GM23338 (cell line): ENCODE results near the gene OBP2A. TPM values are rescaled to one million over a fixed set of nuclear protein-coding genes. Genes with fewer than 3 reads are reported as not detected.
A peak's percentile ranks its signal among the peaks of the same experiment; 100 is the strongest.

Source experiments
- ATAC-seq: fragments of 200-7000 bp; cut with Tn5 transposase; 3 replicates; pipeline ENCODE4 v1.9.1; 2020
- DNase-seq: peaks from one replicate; pipeline ENCODE4 v3.0.0-alpha.2; 2015; ENCODE audit warnings: low spot score
- H2AFZ ChIP-seq: fragments of 200-600 bp; sonication (generic); 2 replicates; pipeline ENCODE4 v1.8.0; 2016; ENCODE audit warnings: antibody characterized with exemption, mild to moderate bottlenecking, moderate library complexity
- H3F3A ChIP-seq: fragments of 200-600 bp; sonication (generic); replicated peaks from 2 replicates; pipeline ENCODE4 v1.8.0; 2017; ENCODE audit warnings: antibody characterized with exemption, mixed run types, low read depth
- H3K27ac ChIP-seq: fragments of 200-600 bp; sonication (generic); 2 replicates; pipeline ENCODE4 v1.6.1; 2016; ENCODE audit warnings: low read depth
- H3K27me3 ChIP-seq: fragments of 200-600 bp; sonication (generic); 2 replicates; pipeline ENCODE4 v1.8.0; 2016; ENCODE audit warnings: mild to moderate bottlenecking, mixed run types, moderate library complexity; ENCODE audit not compliant: insufficient read depth
- H3K36me3 ChIP-seq: fragments of 200-600 bp; sonication (generic); 2 replicates; pipeline ENCODE4 v1.8.0; 2016; ENCODE audit warnings: mild to moderate bottlenecking; ENCODE audit not compliant: insufficient read depth
- H3K4me1 ChIP-seq: fragments of 200-600 bp; sonication (generic); 2 replicates; pipeline ENCODE4 v1.8.0; 2016; ENCODE audit warnings: mild to moderate bottlenecking, moderate library complexity; ENCODE audit not compliant: insufficient read depth
- H3K4me2 ChIP-seq: fragments of 200-600 bp; sonication (generic); 2 replicates; pipeline ENCODE4 v1.7.1; 2017; ENCODE audit warnings: mixed run types
- H3K4me3 ChIP-seq: fragments of 200-600 bp; sonication (generic); 2 replicates; pipeline ENCODE4 v1.6.1; 2016; ENCODE audit warnings: mixed run types
- H3K79me2 ChIP-seq: fragments of 200-600 bp; sonication (generic); replicated peaks from 2 replicates; pipeline ENCODE4 v1.8.0; 2017; ENCODE audit warnings: mild to moderate bottlenecking; ENCODE audit not compliant: insufficient read depth
- H3K9me2 ChIP-seq: fragments of 200-600 bp; sonication (generic); 2 replicates; pipeline ENCODE4 v1.8.0; 2017; ENCODE audit not compliant: insufficient read depth
- H4K20me1 ChIP-seq: fragments of 200-600 bp; sonication (generic); replicated peaks from 2 replicates; pipeline ENCODE4 v1.8.0; 2017; ENCODE audit warnings: mild to moderate bottlenecking; ENCODE audit not compliant: insufficient read depth
- H3K27ac Mint-ChIP-seq: 2 replicates; pipeline ENCODE4 v1.8.0; 2020; ENCODE audit warnings: inconsistent platforms, mild to moderate bottlenecking, moderate library complexity, mixed read lengths
- H3K27me3 Mint-ChIP-seq: 3 replicates; pipeline ENCODE4 v1.8.0; 2022; ENCODE audit warnings: low read depth, mild to moderate bottlenecking, moderate library complexity, mixed read lengths, inconsistent platforms; ENCODE audit not compliant: insufficient read depth, poor library complexity
- H3K36me3 Mint-ChIP-seq: 3 replicates; pipeline ENCODE4 v1.8.0; 2021; ENCODE audit warnings: low read depth, mild to moderate bottlenecking, inconsistent platforms, moderate library complexity, mixed read lengths
- H3K4me1 Mint-ChIP-seq: 3 replicates; pipeline ENCODE4 v1.8.0; 2020; ENCODE audit warnings: mild to moderate bottlenecking, inconsistent platforms, mixed read lengths
- H3K4me3 Mint-ChIP-seq: 3 replicates; pipeline ENCODE4 v1.8.0; 2021; ENCODE audit warnings: moderate library complexity, mild to moderate bottlenecking, inconsistent platforms, mixed read lengths
- H3K9me3 Mint-ChIP-seq: 3 replicates; pipeline ENCODE4 v1.8.0; 2020; ENCODE audit warnings: moderate library complexity, mild to moderate bottlenecking, inconsistent platforms, mixed read lengths
- CREB1 ChIP-seq: fragments of 250-450 bp; sonication (Bioruptor Pico); IDR thresholded peaks from 2 replicates; pipeline ENCODE4 v1.5.0; 2020; ENCODE audit warnings: low read depth, mild to moderate bottlenecking, moderate library complexity
- EZH2 ChIP-seq: fragments of 200-600 bp; sonication (generic); IDR thresholded peaks from one replicate; pipeline ENCODE4 v1.8.0; 2017; ENCODE audit warnings: antibody characterized with exemption, mild to moderate bottlenecking, low read depth; ENCODE audit not compliant: unreplicated experiment
- JUNB ChIP-seq: IDR thresholded peaks from one replicate; pipeline ENCODE4 v1.6.1; 2016; ENCODE audit warnings: antibody characterized with exemption; ENCODE audit not compliant: unreplicated experiment
- REST ChIP-seq: IDR thresholded peaks from one replicate; pipeline ENCODE4 v1.6.1; 2018; ENCODE audit warnings: antibody characterized with exemption; ENCODE audit not compliant: unreplicated experiment
- STAT1 ChIP-seq: IDR thresholded peaks from one replicate; pipeline ENCODE4 v1.6.1; 2016; ENCODE audit warnings: antibody characterized with exemption; ENCODE audit not compliant: unreplicated experiment
- ZNF114 ChIP-seq: fragments of 250-450 bp; sonication (Bioruptor Pico); IDR thresholded peaks from 2 replicates; pipeline ENCODE4 v1.5.0; 2020; ENCODE audit warnings: mild to moderate bottlenecking, moderate library complexity
- polyA plus RNA-seq: library from polyadenylated mRNA; unstranded; fragments of >200 nt; fragmentation: Nextera tagmentation; extraction: Ambion mirVana; gene quantifications from 2 replicates; pipeline ENCODE4 v1.2.1, GENCODE V29; 2016
- total RNA-seq: library from RNA; depleted of rRNA; stranded (reverse); fragments of >200 nt; shearing (Covaris generic); gene quantifications from 2 replicates; pipeline ENCODE4 v1.2.3, GENCODE V29; 2014

The OBP2A gene
- total and polyA plus RNA-seq, 2 experiments from 2014 or later = not detected

DNA sequence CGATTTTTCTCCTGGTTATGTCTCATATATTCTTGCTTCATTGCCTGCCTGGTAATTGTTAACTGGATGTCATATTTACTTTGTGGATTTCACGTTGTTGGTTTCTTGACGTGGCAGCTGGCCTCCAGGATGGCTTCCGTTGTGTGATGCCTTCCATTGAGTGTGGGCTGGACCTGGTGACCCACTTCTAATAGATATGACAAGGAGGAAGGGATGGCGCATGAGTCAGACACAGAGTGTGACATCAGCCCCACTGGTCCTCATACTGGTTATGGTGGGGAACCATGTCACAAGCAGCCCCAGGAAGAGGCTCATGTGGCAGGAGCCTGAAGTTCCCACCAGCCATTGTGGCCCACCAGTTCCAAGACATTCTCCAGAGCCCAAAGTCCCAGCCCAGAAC lies 9.3 kb downstream of the OBP2A start:
- DNase-seq (no peak), ATAC-seq (no peak)
- Mint-ChIP-seq H3K4me1 (no peaks in the 10 kb centered on the region), H3K27ac (no peak overlapping the region), H3K36me3 (no peaks in the 10 kb centered on the region; the same call in 2 of the 3 replicates), H3K27me3 (no peaks in the 10 kb centered on the region), H3K4me3 (no peak overlapping the region), H3K9me3 (peaks cover 5% of the 10 kb centered on the region; the same call in 1 of the 3 replicates)
- no peak for TF ChIP-seq ZNF114 (CRISPR knock-in tag)
- TF ChIP-seq JUNB = no peak
- no peak for TF ChIP-seq STAT1
- TF ChIP-seq CREB1 = no peak
- no peak for TF ChIP-seq REST
- Histone ChIP-seq H3K27me3 (no peaks in the 10 kb centered on the region), H2AFZ (no peak overlapping the region), H3K4me1 (no peaks in the 10 kb centered on the region; the same call in 1 of the 2 replicates), H3K36me3 (no peaks in the 10 kb centered on the region), H3K4me2 (no peak overlapping the region), H3K79me2 (no peaks in the 10 kb centered on the region), H4K20me1 (no peaks in the 10 kb centered on the region), H3F3A (no peaks in the 10 kb centered on the region), H3K4me3 (no peak overlapping the region), H3K9me2 (0 out of 2 replicates have a peak, but pooled peaks cover 2% of the 10 kb centered on the region), H3K27ac (no peak overlapping the region)

DNA sequence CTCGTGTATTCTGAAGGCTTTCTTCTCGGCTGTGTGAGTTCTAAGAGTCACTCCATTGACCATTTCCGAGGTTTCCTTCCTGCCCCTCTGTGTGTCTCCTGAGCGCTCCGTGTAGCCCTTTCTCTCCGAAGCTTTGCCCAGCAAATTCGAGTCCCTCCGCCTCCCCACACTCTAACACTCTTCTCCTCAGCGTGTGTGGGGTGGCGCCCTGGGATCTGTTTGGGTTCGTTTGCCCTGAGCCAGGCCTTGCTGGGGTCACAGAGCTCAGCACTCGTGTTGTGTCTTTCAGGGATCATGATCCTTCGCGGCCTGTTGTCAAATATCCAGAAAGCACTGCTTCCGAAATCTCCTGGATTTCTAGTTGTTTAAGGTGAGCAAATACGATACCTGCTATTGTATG lies 10.0 kb downstream of the OBP2A start:
- 0 out of 2 replicates have a peak overlapping the region, but pooled peaks have one; percentile 43 for H2AFZ ChIP-seq
- H3K79me2 ChIP-seq = no peaks in the 10 kb centered on the region
- no peak overlapping the region for H3K27ac ChIP-seq
- no peaks in the 10 kb centered on the region for H3K36me3 ChIP-seq
- 0 out of 2 replicates have a peak, but pooled peaks cover 2% of the 10 kb centered on the region for H3K9me2 ChIP-seq
- TF ChIP-seq EZH2 (no peak), ZNF114 (CRISPR knock-in tag) (no peak), REST (no peak)
- no peak overlapping the region for H3K4me3 ChIP-seq
- ATAC-seq = peak; percentile 59
- no peaks in the 10 kb centered on the region for H4K20me1 ChIP-seq
- no peaks in the 10 kb centered on the region for H3K27me3 Mint-ChIP-seq
- peak; percentile 16 for DNase-seq
- no peaks in the 10 kb centered on the region for H3F3A ChIP-seq
- no peaks in the 10 kb centered on the region for H3K4me1 Mint-ChIP-seq
- H3K9me3 Mint-ChIP-seq = peaks cover 5% of the 10 kb centered on the region; the same call in 1 of the 3 replicates
- H3K27me3 ChIP-seq = no peaks in the 10 kb centered on the region
- H3K36me3 Mint-ChIP-seq = no peaks in the 10 kb centered on the region; the same call in 2 of the 3 replicates
- no peak overlapping the region for H3K27ac Mint-ChIP-seq
- no peak overlapping the region for H3K4me3 Mint-ChIP-seq
- no peaks in the 10 kb centered on the region; the same call in 1 of the 2 replicates for H3K4me1 ChIP-seq
- H3K4me2 ChIP-seq = no peak overlapping the region
